Cardiac muscle cell (in vitro differentiated cells and primary cell): ENCODE data around the gene CD300E. TPM values are rescaled to one million over a fixed set of nuclear protein-coding genes. Genes with fewer than 3 reads are reported as not detected.

Source experiments
- DNase-seq, 2 donors: peaks; one replicate each; pipeline versions ENCODE4 v3.0.0 to v3.0.0-alpha.2; 2010 to 2017; ENCODE audit warnings: low read depth in 1 of 2, low spot score in 1 of 2
- H3K27ac ChIP-seq: fragments of 200-600 bp; sonication (generic); 2 replicates; pipeline ENCODE4 v1.5.1; 2016
- H3K27me3 ChIP-seq: fragments of 200-600 bp; sonication (generic); 2 replicates; pipeline ENCODE4 v1.6.0; 2016; ENCODE audit warnings: control low read depth
- H3K36me3 ChIP-seq: fragments of 200-600 bp; sonication (generic); 2 replicates; pipeline ENCODE4 v1.5.1; 2016; ENCODE audit warnings: control low read depth
- H3K4me1 ChIP-seq: fragments of 200-600 bp; sonication (generic); 2 replicates; pipeline ENCODE4 v1.8.1; 2017; ENCODE audit warnings: low read depth, mild to moderate bottlenecking, mixed run types
- H3K4me3 ChIP-seq: fragments of 200-600 bp; sonication (generic); 2 replicates; pipeline ENCODE4 v1.5.1; 2016; ENCODE audit warnings: mild to moderate bottlenecking
- H3K9me3 ChIP-seq: fragments of 200-600 bp; sonication (generic); 2 replicates; pipeline ENCODE4 v1.5.1; 2017; ENCODE audit warnings: low read depth, mild to moderate bottlenecking, control low read depth
- CTCF ChIP-seq: IDR thresholded peaks from 2 replicates; pipeline ENCODE4 v1.5.1; 2012; ENCODE audit warnings: low read depth, mild to moderate bottlenecking, low read length
- polyA plus RNA-seq: library from polyadenylated mRNA; unstranded; fragments of >200 nt; fragmentation: Nextera tagmentation; extraction: Ambion mirVana; gene quantifications from 2 replicates; pipeline ENCODE4 v1.2.1, GENCODE V29; 2016
- total RNA-seq: library from RNA; depleted of rRNA; stranded (reverse); fragments of >200 nt; gene quantifications from 2 replicates; pipeline ENCODE4 v1.2.3, GENCODE V29; 2016

CD300E gene
- total and polyA plus RNA-seq, 2 experiments from 2014 or later: not detected

DNA sequence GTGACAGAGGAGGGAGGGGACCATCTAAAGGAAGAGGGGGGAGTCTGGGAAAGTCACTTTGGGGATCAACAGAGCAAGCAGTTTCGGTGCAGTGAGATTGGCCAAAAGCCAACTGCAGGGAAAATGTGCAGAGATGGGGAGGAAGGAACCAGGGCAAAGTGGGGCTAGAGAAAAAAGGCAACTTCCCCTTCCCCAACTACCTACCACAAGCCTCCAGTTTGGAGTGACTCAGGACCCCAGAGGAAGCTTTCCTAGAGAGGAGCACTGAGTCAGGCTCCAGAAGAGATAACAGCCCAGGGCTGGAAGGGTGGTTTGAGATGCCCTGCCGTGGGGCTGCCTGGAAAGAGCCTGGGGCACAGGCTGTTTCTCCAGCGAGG, 24.5 kb downstream of the CD300E start:
- no peak overlapping the region for H3K4me3 ChIP-seq
- H3K9me3 ChIP-seq: no peaks in the 10 kb centered on the region
- H3K4me1 ChIP-seq: no peaks in the 10 kb centered on the region
- peak in 1 of 2 donors; percentile 6 for DNase-seq
- H3K27ac ChIP-seq: no peak overlapping the region
- H3K36me3 ChIP-seq: no peaks in the 10 kb centered on the region
- TF ChIP-seq CTCF: no peak
- no peaks in the 10 kb centered on the region for H3K27me3 ChIP-seq

- no peak for DNase-seq
- H3K4me3 ChIP-seq: no peak overlapping the region
- H3K9me3 ChIP-seq: no peaks in the 10 kb centered on the region
- no peak for TF ChIP-seq CTCF
- no peaks in the 10 kb centered on the region for H3K36me3 ChIP-seq
- H3K27ac ChIP-seq: no peak overlapping the region
- H3K27me3 ChIP-seq: no peaks in the 10 kb centered on the region
- no peaks in the 10 kb centered on the region for H3K4me1 ChIP-seq
Observed at GRCh38 chr17:74598346-74599022, 25.1 kb downstream of the CD300E start.

DNA sequence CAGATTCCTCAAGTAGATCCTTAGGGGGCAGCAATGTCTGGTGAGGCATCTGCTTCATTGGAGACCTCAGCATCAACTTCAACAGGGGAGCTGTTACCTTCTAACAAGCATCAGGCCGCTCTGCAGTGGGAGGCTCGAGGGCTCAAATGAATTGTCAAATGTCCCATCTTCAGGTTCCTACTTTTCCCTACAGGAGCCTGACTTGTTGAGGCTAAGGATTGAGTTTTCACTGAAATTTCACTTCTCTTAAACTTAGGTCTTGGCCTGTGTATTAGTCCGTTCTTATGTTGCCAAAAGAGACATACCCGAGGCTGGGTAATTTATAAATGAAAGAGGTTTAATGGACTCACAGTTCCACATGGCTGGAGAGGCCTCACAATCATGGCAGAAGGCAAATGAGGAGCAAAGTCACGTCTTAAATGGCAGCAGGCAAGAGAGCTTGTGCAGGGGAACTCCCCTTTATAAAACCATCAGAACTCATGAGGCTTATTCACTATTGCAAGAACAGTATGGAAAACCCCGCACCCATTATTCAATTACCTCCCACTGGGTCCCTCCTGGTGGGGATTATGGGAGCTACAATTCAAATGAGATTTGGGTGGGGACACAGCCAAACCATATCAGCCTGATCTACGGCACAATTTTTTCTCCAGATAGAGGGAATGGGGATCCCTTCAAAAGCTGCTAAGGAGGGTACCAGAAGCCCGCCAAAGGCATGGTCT, 26.3 kb downstream of the CD300E start:
- TF ChIP-seq CTCF: no peak
- Histone ChIP-seq H3K9me3 (no peaks in the 10 kb centered on the region), H3K4me3 (no peak overlapping the region), H3K36me3 (no peaks in the 10 kb centered on the region), H3K27me3 (no peaks in the 10 kb centered on the region), H3K27ac (no peak overlapping the region), H3K4me1 (no peaks in the 10 kb centered on the region)
- no peak for DNase-seq

DNA sequence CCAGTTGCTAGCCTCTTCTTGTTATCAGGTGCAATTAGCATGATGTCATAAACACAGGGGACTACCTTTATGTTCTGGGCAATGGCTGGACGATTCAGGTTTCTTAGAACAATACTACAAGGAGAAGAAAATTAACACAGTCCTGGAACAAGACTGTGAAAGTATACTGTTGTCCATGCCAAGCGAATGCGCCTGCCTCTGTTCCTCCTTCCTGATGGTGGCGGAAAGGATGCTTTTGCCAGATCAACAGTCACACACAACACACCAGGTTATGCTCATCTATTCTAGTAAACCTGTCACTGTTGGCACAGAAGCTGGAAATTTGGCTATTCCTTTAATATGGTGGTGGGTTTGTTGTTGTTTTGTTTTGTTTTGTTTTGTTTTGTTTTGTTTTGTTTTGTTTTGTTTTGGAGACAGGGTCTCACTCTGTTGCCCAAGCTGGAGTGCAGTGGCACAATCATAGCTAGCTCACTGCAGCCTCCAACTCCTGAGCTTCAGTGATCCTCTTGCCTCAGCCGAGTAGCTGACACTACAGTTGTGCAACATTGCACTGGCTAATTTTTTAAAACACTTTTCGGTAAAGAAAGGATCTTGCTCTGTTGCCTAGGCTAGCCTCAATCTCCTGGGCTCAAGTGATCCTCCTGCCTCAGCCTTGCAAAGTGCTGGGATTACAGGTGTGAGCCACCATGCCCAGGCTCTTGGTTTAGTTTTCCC, 28.3 kb downstream of the CD300E start:
- no peak for DNase-seq

More for the DNA sequence above, 28.3 kb downstream of the CD300E start:
- no peak for TF ChIP-seq CTCF
- no peaks in the 10 kb centered on the region for H3K36me3 ChIP-seq
- no peaks in the 10 kb centered on the region for H3K9me3 ChIP-seq
- H3K27me3 ChIP-seq: no peaks in the 10 kb centered on the region
- H3K27ac ChIP-seq: no peak overlapping the region
- H3K4me1 ChIP-seq: no peaks in the 10 kb centered on the region
- no peak overlapping the region for H3K4me3 ChIP-seq
